Measurements from ENCODE around the gene PEPD. TPM values are rescaled to one million over a fixed set of nuclear protein-coding genes. Genes with fewer than 3 reads are reported as not detected.

The PEPD gene
- total and polyA plus RNA-seq, 2 experiments from 2014 or later: 141 to 175 TPM

DNA sequence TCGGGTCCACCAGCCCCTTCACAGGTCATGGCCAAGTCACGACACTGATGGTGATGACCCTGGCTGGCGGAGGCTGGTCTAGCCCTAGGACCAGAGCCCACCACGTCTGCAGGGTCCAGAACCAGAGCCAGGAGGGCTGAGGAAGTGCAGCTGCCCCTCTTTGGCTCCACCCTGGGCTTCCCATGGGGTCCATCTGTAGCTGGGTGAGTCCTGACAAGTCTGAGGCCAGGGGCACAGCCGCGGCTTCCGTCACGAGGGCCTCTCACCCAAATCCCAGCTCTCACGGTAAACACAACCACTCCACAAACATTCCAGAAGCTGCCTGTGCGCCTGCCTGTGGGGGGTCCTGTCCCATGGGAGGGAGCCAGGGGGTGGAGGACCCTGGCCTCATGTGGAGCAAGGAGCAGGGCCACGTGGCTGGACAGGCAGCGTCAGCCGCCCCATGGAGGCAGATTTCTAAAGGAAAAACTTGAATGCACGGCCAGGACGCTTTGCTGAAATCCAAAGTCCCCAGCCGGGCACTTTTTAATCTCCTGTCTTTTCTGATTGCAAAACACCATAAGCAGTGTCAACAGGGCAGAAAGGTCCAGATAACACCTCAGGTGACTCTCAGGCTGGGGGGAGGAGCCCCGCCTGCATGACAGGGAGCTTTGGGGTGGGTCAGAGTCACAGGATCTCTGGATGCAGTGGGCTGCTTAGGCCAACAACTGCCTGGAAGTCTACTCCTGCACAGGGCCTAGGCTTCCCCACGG, 118.2 kb downstream of the PEPD start:
- H3K4me1 ChIP-seq (ENCODE audit: insufficient read depth): peaks cover 38% of the 10 kb centered on the region
- no peaks in the 10 kb centered on the region for H3K36me3 ChIP-seq (replicated peaks; ENCODE audit: insufficient read depth, low read depth)

DNA sequence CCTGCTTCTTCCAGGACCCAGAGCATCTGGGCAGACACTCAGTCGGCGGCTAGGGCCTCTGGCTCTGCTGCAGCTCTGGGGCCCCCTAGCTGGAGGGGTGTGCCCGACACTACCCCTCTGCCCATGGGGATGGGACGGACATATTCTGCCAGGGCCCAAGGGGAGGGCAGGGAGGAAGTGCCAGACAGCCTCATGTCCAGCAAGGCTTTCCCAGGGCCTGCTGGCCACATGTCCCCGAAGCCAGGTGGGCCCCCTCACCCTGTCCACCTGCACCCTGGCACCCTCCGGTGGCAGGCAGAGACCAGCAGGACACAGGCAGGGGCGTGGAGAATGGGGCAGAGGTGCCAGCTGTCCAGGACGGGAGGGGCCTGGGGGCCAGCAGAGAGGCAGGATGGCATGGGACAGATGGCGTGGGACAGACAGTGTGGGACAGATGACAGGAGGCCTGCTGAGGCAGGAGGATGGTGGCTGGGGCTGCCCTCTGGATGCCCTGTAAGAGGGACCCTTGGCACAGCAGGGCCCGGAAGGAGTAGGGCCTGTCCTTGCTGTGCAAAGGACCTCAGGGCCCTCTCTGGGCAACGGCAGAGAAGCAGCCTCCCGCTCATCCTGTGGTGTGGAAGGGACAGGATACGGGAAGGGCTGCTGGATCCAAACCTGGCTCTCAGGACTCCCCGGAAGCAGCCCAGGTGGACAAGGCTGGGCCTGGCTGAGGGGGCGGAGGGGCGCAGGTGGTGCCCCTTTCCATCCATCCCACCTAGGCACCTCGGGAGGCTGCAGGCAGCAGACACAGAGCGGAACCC, 119.0 kb downstream of the PEPD start:
- Histone ChIP-seq H3K4me3 (no peak overlapping the region), H3K9me2 (replicated peaks; ENCODE audit: insufficient read depth) (no peaks in the 10 kb centered on the region), H2AFZ (no peak overlapping the region), H3K27ac (peak overlapping the region; percentile 99), H4K20me1 (ENCODE audit: insufficient read depth, poor library complexity, severe bottlenecking) (no peaks in the 10 kb centered on the region), H3K4me1 (ENCODE audit: insufficient read depth) (peaks cover 38% of the 10 kb centered on the region), H3K27me3 (no peaks in the 10 kb centered on the region), H3K4me2 (peak overlapping the region; percentile 47), H3K79me2 (no peaks in the 10 kb centered on the region), H3K36me3 (replicated peaks; ENCODE audit: insufficient read depth, low read depth) (no peaks in the 10 kb centered on the region), H3K9me3 (ENCODE audit: low read depth) (no peaks in the 10 kb centered on the region)
- TF ChIP-seq EZH2phosphoT487 (IDR thresholded peaks at IDR 0.05; ENCODE audit: low read depth, severe bottlenecking, unreplicated experiment) (no peak), CTCF (IDR thresholded peaks at IDR 0.05; ENCODE audit: poor library complexity) (no peak), EZH2 (IDR thresholded peaks at IDR 0.05; ENCODE audit: borderline replicate concordance) (no peak)
- DNase-seq (ENCODE audit: low spot score): no peak
- 83% methylated on average over 16 of the region's 18 CpGs for WGBS (ENCODE audit: low lambda C conversion rate, missing lambda C conversion rate)

More for the DNA sequence above, 118.2 kb downstream of the PEPD start:
- DNase-seq (ENCODE audit: low spot score): peak; percentile 90
- TF ChIP-seq EZH2phosphoT487 (IDR thresholded peaks at IDR 0.05; ENCODE audit: low read depth, severe bottlenecking, unreplicated experiment) (no peak), CTCF (IDR thresholded peaks at IDR 0.05; ENCODE audit: poor library complexity) (no peak), EZH2 (IDR thresholded peaks at IDR 0.05; ENCODE audit: borderline replicate concordance) (no peak)
- Histone ChIP-seq H3K27me3 (no peaks in the 10 kb centered on the region), H3K79me2 (no peaks in the 10 kb centered on the region), H3K4me2 (peak overlapping the region; percentile 47), H3K4me3 (no peak overlapping the region), H3K9me3 (ENCODE audit: low read depth) (no peaks in the 10 kb centered on the region), H3K27ac (peak overlapping the region; percentile 99), H2AFZ (no peak overlapping the region), H4K20me1 (ENCODE audit: insufficient read depth, poor library complexity, severe bottlenecking) (no peaks in the 10 kb centered on the region), H3K9me2 (replicated peaks; ENCODE audit: insufficient read depth) (no peaks in the 10 kb centered on the region)
- WGBS (ENCODE audit: low lambda C conversion rate, missing lambda C conversion rate): 44% methylated on average over 18 of the region's 18 CpGs

DNA sequence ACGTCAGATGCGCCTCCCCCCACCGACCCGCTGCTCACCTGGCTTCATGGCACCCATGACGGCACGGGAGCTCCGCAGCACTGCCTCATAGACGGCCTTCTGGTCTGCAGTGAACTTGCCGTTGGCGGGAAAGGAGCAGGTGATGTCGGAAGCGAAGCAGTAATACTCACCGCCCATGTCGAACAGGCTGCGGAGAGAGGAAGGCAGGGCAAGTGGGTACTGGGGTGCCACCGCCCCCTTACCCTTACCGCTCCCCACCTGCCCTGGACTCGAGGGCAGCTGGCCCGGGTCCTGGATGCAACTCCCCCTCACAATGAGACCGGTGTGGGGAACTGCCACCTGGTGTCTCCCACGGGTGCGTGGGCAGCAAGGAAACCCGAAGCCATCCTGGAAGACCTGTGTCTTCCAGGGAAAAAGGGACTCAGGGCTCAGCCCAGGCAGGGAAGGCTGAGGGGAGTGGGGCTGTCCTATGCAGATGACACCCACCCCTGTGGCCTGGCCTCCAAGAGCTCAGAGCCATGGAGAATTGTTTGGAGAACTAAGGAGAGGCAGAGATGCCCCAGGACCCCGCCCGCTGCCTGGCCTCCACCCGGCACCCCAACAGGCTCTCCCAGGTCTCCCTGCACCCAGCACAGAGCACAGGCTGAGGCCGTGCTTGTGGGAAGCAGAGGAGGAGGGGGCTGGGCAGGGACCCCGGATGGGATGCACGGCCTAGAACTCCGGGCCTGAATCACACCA, 119.7 kb downstream of the PEPD start:
- H3K4me2 ChIP-seq: no peak overlapping the region
- H3K27ac ChIP-seq: peak overlapping the region; percentile 99
- H3K36me3 ChIP-seq (replicated peaks; ENCODE audit: insufficient read depth, low read depth): no peaks in the 10 kb centered on the region
- no peaks in the 10 kb centered on the region for H3K9me2 ChIP-seq (replicated peaks; ENCODE audit: insufficient read depth)
- WGBS (ENCODE audit: low lambda C conversion rate, missing lambda C conversion rate): 95% methylated on average over 28 of the region's 30 CpGs
- no peaks in the 10 kb centered on the region for H3K27me3 ChIP-seq
- H3K4me1 ChIP-seq (ENCODE audit: insufficient read depth): peaks cover 38% of the 10 kb centered on the region
- H3K79me2 ChIP-seq: no peaks in the 10 kb centered on the region
- H4K20me1 ChIP-seq (ENCODE audit: insufficient read depth, poor library complexity, severe bottlenecking): no peaks in the 10 kb centered on the region
- no peak overlapping the region for H2AFZ ChIP-seq
- TF ChIP-seq EZH2phosphoT487 (IDR thresholded peaks at IDR 0.05; ENCODE audit: low read depth, severe bottlenecking, unreplicated experiment) (no peak), CTCF (IDR thresholded peaks at IDR 0.05; ENCODE audit: poor library complexity) (no peak), EZH2 (IDR thresholded peaks at IDR 0.05; ENCODE audit: borderline replicate concordance) (no peak)
- H3K9me3 ChIP-seq (ENCODE audit: low read depth): no peaks in the 10 kb centered on the region
- no peak overlapping the region for H3K4me3 ChIP-seq
- no peak for DNase-seq (ENCODE audit: low spot score)

All from hepatocyte (in vitro differentiated cells).